HG02943 (cell line): ENCODE data around the gene SESN1.

Source experiments
- ATAC-seq: cut with Tn5 transposase; IDR thresholded peaks from one replicate; pipeline ENCODE4 v1.9.1; 2021; ENCODE audit warnings: mild to moderate bottlenecking, low read depth, moderate library complexity; ENCODE audit not compliant: unreplicated experiment

The SESN1 gene

GRCh38 chr6:109062767-109063352, 31.8 kb downstream of the SESN1 start:
- no peak for ATAC-seq

- ATAC-seq, result no peak
Measured at GRCh38 chr6:109062216-109062615, 32.4 kb downstream of the SESN1 start.

- ATAC-seq, result no peak
Measured at GRCh38 chr6:109060571-109060970, 34.1 kb downstream of the SESN1 start.

- ATAC-seq, result no peak
Measured at GRCh38 chr6:109059571-109060021, 35.0 kb downstream of the SESN1 start.

- no peak for ATAC-seq
Measured at GRCh38 chr6:109059153-109059552, 35.5 kb downstream of the SESN1 start.

GRCh38 chr6:109058620-109059019, 36.0 kb downstream of the SESN1 start:
- no peak for ATAC-seq

GRCh38 chr6:109056661-109057060, 38.0 kb downstream of the SESN1 start:
- ATAC-seq, result no peak

GRCh38 chr6:109055771-109056235, 38.8 kb downstream of the SESN1 start:
- no peak for ATAC-seq

- no peak for ATAC-seq
Measured at GRCh38 chr6:109053336-109053735, 41.3 kb downstream of the SESN1 start.

- no peak for ATAC-seq
Measured at GRCh38 chr6:109052852-109053251, 41.8 kb downstream of the SESN1 start.

- no peak for ATAC-seq
Measured at GRCh38 chr6:109052018-109052651, 42.5 kb downstream of the SESN1 start.

- no peak for ATAC-seq
Measured at GRCh38 chr6:109051301-109052017, 43.2 kb downstream of the SESN1 start.

- ATAC-seq, result no peak
Measured at GRCh38 chr6:109050447-109051102, 44.1 kb downstream of the SESN1 start.

- ATAC-seq, result no peak
Measured at GRCh38 chr6:109050012-109050411, 44.6 kb downstream of the SESN1 start.

- ATAC-seq, result no peak
Measured at GRCh38 chr6:109048670-109049415, 45.8 kb downstream of the SESN1 start.

- ATAC-seq, result no peak
Measured at GRCh38 chr6:109048176-109048575, 46.5 kb downstream of the SESN1 start.

- ATAC-seq, result no peak
Measured at GRCh38 chr6:109045493-109045892, 49.2 kb downstream of the SESN1 start.

GRCh38 chr6:109039795-109040194, 54.9 kb downstream of the SESN1 start:
- no peak for ATAC-seq

- no peak for ATAC-seq
Measured at GRCh38 chr6:109038837-109039398, 55.7 kb downstream of the SESN1 start.
